ENCODE data around the gene CABP1.

Gene CABP1

GRCh38 chr12:120640861-120641833 is 721 bp downstream of the CABP1 start:
- FAIRE-seq, result no peak

- no peak for FAIRE-seq
Observed at GRCh38 chr12:120642121-120642520, 1.7 kb downstream of the CABP1 start.

DNA sequence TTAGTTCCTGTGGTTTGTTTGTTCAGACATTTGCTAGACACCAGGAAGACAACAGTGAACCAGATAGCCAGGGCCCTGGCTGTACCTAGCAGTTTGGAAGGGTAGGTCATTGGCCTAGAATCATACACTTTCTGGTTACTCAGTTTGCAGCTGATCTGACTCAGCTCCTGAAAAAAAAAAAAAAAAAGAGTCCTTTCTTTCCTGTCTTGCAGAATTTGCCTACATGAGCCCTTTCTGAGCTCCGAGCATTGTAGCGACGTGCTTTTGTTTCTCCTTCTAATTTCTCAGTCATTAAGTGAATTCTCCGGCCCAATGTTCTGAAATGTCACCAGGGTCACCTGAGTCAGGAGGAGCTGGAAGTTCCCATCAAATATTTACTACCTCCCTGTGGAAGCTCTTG is 2.4 kb downstream of the CABP1 start:
- FAIRE-seq, result no peak

DNA sequence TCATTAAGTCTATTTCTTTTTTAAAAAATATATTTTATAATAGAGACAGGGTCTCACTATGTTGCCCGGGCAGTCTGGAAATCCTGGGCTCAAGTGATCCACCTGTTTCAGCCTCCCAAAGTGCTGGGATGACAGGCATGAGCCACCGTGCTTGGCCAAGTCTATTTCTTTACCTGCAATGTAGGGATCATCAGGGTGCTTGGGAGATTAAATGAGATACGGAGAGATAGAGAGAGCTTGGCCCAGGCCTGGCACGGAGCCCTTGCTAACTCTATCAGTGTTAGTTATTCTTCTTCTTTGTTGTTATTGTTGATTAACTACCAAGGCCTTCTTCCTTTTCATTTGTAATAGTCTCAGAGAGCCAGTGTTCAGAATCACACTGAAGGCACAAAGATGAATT is 3.1 kb downstream of the CABP1 start:
- no peak for FAIRE-seq

GRCh38 chr12:120646044-120646443 is 5.6 kb downstream of the CABP1 start:
- FAIRE-seq, result no peak

DNA sequence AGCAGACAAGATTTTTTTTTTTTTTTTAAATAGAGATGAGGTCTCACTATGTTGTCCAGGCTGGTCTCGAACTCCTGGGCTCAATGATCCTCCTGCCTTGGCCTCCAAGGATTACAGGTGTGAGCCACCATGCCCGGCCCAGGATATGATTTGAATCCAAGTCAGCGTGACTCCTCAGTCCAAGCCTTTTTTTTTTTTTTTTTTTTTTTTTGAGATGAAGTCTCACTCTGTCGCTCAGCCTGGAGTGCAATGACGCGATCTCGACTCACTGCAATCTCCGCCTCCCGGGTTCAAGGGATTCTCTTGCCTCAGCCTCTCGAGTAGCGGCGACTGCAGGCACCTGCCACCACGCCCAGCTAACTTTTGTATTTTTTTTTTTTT is 6.9 kb downstream of the CABP1 start:
- no peak for FAIRE-seq

DNA sequence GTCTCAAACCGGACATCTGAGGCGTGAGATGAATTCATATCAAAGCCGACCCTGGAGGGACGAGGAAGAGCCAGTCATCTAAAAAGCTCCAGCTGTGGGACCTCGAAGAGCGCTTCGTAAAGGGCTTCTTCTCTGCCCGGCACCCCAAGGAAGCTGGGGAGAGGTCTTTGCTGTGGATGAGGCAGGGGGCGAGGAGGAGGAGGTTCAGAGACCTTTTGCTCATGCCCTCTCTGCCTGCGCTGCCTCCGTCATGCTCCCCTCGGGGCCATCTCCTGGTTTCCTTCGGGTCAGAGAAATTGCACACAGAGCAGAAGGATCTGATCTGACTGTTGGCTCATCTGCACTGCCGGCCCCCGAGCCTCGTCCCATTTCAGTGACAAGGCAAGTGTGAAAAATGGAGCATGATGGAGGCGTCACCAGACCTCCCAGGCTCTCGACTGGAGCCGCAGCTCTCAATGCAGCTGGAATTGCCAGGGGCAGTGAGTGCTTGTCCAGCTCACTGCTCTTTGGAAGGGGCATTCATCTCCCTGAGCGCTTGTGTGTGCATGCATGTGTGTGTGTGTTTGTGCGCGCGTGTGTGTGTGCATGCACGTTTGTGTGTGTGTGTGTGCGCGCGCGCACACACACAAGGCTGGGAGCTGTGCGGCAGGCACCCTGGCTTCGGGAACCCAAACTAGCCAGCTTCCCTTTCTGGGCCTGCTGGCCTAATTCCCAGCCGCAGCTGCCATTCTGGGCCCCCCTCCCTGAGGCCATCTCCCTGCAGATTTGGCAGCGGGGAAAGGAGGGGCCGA is 9.2 kb downstream of the CABP1 start:
- FAIRE-seq, result no peak

DNA sequence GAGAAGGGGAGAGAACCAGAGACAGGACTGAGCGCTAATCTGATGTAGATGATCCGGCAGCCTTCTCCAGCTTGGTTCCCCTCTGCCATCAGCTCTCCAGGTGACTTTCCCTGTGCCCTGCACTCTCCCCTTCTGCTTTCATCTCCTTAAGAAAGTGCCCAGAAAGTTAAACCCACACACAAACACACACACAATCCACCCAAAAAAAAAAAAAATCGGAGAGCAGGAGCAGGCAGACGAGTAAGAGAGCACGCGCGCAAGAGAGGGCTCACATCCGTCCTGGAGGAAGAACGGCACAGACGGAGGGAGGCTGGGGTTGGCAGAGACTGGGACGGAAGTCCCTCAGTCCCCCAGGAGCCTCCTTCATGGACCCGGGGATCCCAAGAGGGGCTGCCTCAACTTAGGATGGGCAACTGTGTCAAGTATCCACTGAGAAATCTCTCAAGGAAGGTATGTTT is 9.8 kb downstream of the CABP1 start:
- FAIRE-seq, result no peak

DNA sequence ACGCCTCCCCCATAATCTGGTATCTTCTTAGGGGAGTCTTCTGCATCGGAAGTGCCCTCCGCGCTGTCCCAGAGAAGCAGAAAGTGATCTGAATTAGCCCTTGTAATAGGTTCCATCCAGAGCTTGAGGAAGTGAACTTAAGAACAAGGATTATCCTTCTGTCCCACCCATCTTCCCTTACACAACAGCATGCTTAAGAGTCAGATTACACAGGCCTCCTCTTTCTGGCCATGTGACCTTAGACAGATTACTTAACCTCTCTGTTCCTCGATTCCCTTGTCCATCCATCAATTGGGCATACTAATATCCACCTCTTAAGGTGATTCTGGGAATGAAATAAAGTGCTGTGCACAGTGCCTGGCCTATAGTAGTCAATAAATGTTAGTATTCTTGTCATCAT is 11.4 kb downstream of the CABP1 start:
- no peak for FAIRE-seq

- no peak for FAIRE-seq
Observed at GRCh38 chr12:120652656-120653435, 12.4 kb downstream of the CABP1 start.

DNA sequence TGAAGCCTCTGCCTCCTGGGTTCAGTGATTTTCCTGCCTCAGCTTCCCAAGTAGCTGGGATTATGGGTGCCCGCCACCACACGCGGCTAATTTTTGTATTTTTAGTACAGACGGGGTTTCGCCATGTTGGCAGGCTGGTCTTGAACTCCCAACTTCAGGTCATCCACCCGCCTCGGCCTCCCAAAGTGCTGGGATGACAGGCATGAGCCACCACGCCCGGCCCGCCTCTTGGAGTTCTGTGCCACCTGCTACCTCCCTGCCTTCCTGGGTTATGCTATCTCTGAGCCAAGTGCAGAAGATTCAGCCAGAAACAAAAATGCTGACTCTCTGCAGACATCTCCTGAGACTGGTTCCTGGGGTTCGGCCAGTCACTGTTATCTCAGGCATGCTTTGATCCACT is 13.2 kb downstream of the CABP1 start:
- no peak for FAIRE-seq

DNA sequence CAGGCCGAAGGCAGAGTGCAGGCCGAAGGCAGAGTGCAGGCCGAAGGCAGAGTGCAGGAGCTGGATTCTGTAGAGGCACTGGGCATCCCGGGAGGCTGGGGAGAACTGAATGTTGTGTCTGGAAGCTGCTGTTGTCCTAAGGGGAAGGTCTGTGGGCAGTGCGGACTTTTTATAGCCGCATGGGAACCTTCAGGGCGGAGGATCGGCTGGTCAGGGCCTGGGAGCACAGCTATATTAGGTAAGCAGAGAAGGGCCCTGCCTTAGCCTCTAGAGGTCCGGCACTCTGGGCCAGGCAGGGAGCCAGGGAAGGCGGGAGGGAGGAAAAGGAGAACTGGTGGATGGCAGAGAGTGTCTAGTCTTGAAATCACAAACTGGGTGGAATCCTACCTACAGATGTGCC is 14.2 kb downstream of the CABP1 start:
- FAIRE-seq, result no peak

- FAIRE-seq, result no peak
Observed at GRCh38 chr12:120656008-120656407, 15.6 kb downstream of the CABP1 start.

DNA sequence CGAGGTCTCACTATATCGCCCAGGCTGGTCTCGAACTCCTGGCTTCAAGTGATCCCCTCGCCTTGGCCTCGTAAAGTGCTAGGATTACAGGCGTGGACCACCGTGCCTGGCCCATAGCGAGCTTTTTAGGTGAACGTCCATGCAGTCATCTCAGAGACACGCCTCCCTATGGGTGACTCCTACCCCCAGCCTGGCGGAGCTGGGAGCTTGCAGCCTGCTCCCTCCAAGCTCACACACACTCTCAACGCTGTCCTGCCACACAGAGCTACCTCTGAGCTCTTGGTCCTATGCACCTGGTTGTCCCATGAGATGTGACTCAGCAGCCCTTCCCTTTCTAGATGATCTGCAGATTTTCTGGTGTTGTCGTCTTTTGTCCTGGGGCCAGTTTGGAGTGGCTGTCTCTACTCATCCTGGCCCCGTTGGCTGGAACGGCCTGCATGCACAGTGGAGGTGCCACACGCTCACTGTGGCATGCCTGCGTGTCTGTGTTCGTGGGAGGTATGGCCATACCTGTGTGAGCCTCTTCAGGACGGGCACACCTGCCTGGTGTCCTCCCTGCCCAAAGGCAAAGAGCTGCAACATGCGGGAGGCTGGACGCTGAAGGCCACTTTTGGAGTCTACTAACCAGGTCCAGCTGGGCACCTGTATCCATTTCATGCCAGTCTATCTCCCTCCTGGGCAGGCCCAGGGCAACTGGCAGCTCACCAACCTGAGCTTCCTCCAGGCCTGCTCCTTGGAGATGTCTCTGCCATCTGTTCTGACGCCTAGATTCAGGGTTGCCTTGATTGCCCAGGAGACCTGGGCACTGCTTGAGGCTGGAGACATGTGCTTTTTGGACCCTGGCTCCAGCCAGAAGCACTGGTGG is 18.1 kb downstream of the CABP1 start:
- no peak for FAIRE-seq

GRCh38 chr12:120659151-120659525 is 18.7 kb downstream of the CABP1 start:
- no peak for FAIRE-seq

- FAIRE-seq, result no peak
Observed at GRCh38 chr12:120661432-120661831, 21.0 kb downstream of the CABP1 start.

DNA sequence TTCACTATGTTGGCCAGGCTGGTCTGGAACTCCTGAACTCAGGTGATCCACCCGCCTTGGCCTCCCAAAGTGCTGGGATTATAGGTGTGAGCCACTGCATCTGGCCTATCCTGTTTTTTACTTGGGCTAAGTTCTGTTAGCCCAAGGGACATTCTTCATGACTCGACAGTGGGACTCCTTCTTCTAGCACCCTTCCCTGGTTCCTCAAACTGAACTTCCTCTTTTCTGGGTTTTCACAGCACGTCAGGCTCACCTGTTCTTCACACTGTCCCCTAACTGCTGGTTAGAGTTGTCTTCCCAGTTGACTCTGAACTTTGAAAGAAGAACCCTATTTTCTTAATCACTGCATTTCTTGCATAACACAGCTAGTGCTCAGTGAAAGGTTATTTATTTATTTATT is 22.5 kb downstream of the CABP1 start:
- FAIRE-seq, result no peak

DNA sequence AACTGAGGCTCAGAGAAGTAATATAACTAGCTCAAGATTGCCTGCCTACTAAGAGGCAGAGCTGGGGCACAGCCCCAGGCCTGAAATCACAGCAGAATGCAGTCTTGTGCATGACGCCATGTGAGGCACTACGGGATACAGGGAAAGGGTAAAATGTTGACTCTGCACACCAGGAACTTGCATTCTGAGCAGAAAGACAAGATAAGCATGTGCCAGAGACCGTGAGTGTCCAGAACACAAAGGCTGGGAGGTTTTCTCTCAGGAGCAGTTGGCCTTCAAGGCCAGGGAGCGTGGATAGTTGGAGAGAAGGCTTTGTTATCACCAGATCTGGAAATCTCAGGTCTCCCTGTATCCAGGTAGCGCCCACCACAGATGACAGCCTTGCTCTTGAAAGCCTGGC is 23.3 kb downstream of the CABP1 start:
- no peak for FAIRE-seq

DNA sequence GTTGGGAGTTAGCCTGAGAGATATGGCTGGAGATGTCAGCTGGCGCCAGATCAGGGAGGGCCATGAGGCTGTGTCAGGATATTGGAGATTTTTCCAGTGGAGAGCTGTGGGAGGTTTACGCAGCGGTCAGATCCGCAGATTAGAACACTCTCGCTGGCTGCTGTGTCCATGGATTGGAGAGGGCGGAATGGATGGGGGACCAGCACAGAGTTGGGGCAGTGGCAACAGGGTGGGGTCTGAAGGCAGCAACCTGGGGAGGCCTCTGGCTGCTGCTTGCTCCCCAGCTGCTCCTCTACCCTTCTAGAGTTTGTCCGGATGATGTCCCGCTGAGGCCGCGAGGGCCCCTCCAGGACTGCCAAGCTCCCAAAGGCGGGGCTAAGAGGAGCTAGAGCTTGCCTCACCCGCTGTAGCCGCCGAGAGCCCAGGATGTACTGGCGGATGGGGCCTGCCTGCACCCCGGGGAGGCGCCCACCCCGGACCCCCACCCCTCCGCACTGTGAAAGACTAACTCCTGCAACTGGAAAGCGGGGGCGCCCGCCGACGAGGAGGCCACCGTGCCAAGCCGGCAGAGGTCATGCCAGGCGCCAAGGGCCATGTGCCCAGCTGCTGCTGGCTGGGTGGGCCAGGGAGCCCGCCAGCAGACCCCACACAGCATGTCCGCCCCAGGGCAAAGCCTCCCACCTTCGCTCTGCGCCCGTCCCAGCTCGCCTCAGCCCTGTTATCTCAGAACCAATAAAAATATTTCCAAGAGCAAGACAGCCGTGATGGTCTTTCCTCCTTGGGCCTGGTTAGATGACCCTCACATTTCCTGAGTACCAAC is 26.4 kb downstream of the CABP1 start:
- no peak for FAIRE-seq

- no peak for FAIRE-seq
Observed at GRCh38 chr12:120668091-120668867, 27.9 kb downstream of the CABP1 start.

All from A204.1 (cell line).